CD4-positive, CD25-positive, alpha-beta regulatory T cell (primary cell): ENCODE measurements around the gene LYPD4. TPM values are rescaled to one million over a fixed set of nuclear protein-coding genes. Genes with fewer than 3 reads are reported as not detected.
A peak's percentile ranks its signal among the peaks of the same experiment; 100 is the strongest.

Experiments
- ATAC-seq, 2 donors: fragments of 150-1000 bp; cut with Tn5 transposase; one replicate each; pipeline ENCODE4 v1.10.0; 2021; ENCODE audit warnings: low read depth in 2 of 2, moderate number of reproducible peaks in 2 of 2, moderate library complexity in 1 of 2
- DNase-seq, 3 donors: peaks; one replicate each; pipeline versions ENCODE4 v3.0.0 to v3.0.0-alpha.2; 2012 to 2022; ENCODE audit warnings: mixed read lengths in 1 of 3
- H3K27ac ChIP-seq: one replicate; pipeline ENCODE4 v1.7.0; 2013; ENCODE audit warnings: mild to moderate bottlenecking, low read length; ENCODE audit not compliant: insufficient read depth, poor library complexity, severe bottlenecking
- H3K27me3 ChIP-seq: one replicate; pipeline ENCODE4 v1.7.0; 2013; ENCODE audit warnings: low read length; ENCODE audit not compliant: control insufficient read depth, insufficient read depth
- H3K36me3 ChIP-seq: one replicate; pipeline ENCODE4 v1.7.0; 2013; ENCODE audit warnings: mild to moderate bottlenecking, low read length, moderate library complexity; ENCODE audit not compliant: control insufficient read depth, insufficient read depth
- H3K4me1 ChIP-seq: 2 replicates; pipeline ENCODE4 v1.7.0; 2013; ENCODE audit warnings: mild to moderate bottlenecking, low read length; ENCODE audit not compliant: insufficient read depth, control insufficient read depth, poor library complexity, severe bottlenecking
- H3K4me3 ChIP-seq: one replicate; pipeline ENCODE4 v1.7.0; 2013; ENCODE audit warnings: low read depth, mild to moderate bottlenecking, low read length, moderate library complexity
- H3K9me3 ChIP-seq, 2 experiments: 1 replicate in 1 of 2; 2 replicates in 1 of 2; pipeline ENCODE4 v1.7.0; 2013; ENCODE audit warnings: low read length in 2 of 2, mild to moderate bottlenecking in 1 of 2, moderate library complexity in 1 of 2; ENCODE audit not compliant: control insufficient read depth in 2 of 2
- H3K27ac Mint-ChIP-seq, 3 donors: one replicate each; pipeline ENCODE4 v1.8.0; 2020 to 2022; ENCODE audit warnings: mild to moderate bottlenecking in 3 of 3, mixed read lengths in 3 of 3, moderate library complexity in 2 of 3
- H3K27me3 Mint-ChIP-seq: one replicate; pipeline ENCODE4 v1.8.0; 2022; ENCODE audit warnings: mild to moderate bottlenecking, mixed read lengths
- H3K36me3 Mint-ChIP-seq: one replicate; pipeline ENCODE4 v1.8.0; 2020; ENCODE audit warnings: mixed read lengths
- H3K4me1 Mint-ChIP-seq, 4 donors: one replicate each; pipeline ENCODE4 v1.8.0; 2020 to 2022; ENCODE audit warnings: mixed read lengths in 4 of 4, mild to moderate bottlenecking in 1 of 4
- H3K4me3 Mint-ChIP-seq, 4 donors: one replicate each; pipeline ENCODE4 v1.8.0; 2020 to 2022; ENCODE audit warnings: mild to moderate bottlenecking in 4 of 4, mixed read lengths in 4 of 4, moderate library complexity in 3 of 4
- H3K9me3 Mint-ChIP-seq, 7 donors: one replicate each; pipeline ENCODE4 v1.8.0; 2020 to 2022; ENCODE audit warnings: mixed read lengths in 7 of 7, mild to moderate bottlenecking in 3 of 7, moderate library complexity in 2 of 7
- polyA plus RNA-seq, 4 donors: library from polyadenylated mRNA; unstranded; fragments of 300-500 nt; fragmentation: Illumina TruSeq; gene quantifications; one replicate each; pipeline ENCODE4 v1.2.3, GENCODE V29; 2021
- total RNA-seq: library from RNA; stranded (reverse); gene quantifications from one replicate; pipeline ENCODE4 v1.2.3, GENCODE V29; 2022

The LYPD4 gene
- total and polyA plus RNA-seq, 5 donors from 2014 or later: not detected

DNA sequence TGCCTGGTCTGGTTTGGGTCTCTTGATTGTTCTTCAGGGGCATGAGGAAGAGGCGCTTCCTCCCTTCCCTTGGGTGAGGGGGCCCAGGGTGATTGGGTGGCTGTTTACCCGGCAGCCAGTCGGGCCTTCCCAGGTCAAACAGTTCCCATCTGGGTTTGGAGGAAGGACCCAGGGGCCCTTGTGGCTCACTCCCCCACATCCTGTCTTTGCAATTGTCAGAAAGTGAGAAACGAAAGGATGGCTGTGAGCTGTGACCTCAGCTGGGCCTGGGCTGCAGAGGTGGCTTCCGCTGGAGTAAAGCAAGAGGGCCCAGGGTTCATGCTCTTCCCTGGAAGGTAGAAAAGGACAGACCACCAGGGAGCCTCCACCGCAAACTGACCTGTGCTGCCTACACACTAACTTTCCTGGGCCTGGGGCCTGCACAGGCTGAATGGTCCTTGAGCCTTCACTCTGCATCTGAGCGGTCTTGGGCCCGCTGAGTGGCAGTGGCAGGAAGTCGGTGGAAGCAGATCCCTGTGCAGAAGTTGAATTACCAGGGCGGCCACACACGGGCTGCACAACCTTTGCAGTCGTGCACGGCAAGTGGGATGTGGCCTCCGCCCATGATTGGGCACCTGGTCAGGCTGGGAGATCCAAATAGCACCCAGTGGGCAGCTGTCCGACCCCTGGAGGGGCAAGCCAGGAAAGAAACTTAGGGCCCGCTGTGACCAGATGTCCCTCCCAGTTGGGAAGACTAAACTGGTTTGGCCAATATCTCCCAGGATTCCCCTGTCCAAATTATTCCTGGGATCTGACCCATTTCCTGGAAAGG, 27.3 kb upstream of the LYPD4 start:
- peaks cover 94% of the 10 kb centered on the region for H3K4me1 ChIP-seq
- peaks cover 4% of the 10 kb centered on the region for H3K27me3 Mint-ChIP-seq
- H3K36me3 Mint-ChIP-seq: peaks cover 15% of the 10 kb centered on the region
- peak overlapping the region; percentile 41 for H3K4me3 ChIP-seq
- ATAC-seq: peak; percentile 55 to 58
- H3K27me3 ChIP-seq: no peaks in the 10 kb centered on the region
- H3K36me3 ChIP-seq: peaks cover 25% of the 10 kb centered on the region
- H3K27ac ChIP-seq: peak overlapping the region; percentile 85
- H3K4me3 Mint-ChIP-seq: peak overlapping the region; percentile 79 to 85 (median 82)
- DNase-seq: peak; percentile 31 to 90 (median 75)
- H3K4me1 Mint-ChIP-seq: peaks cover 9 to 87% (median 50%) of the 10 kb centered on the region in 4 donors
- H3K9me3 ChIP-seq: no peaks in the 10 kb centered on the region
- peak overlapping the region; percentile 98 to 99 (median 99) for H3K27ac Mint-ChIP-seq
- H3K9me3 Mint-ChIP-seq: no peaks in the 10 kb centered on the region

DNA sequence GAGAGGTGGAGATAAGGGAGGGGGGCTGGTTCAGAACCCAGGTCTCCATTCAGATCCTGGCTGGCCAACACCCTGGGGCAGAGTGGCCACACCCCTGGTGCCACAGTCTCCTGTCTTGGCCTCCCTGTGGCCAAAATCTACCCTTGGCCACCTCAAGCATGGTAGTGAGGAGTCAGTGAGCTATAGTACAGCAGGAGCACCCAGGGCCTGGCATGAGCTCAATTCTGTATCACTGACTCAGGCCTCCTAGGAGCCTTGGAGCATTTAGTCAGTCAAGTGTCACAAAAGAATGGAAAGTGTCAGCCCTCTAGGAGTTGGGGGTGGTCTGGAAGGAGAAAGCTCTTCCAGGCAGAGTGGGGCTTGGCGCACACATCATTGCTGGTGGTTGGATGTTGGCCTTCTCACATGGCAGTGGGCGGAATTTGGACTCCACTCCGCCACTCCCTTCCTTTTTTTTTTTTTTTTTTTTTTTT, 26.0 kb upstream of the LYPD4 start:
- H3K36me3 Mint-ChIP-seq: peaks cover 15% of the 10 kb centered on the region
- Histone ChIP-seq H3K27me3 (no peaks in the 10 kb centered on the region), H3K27ac (peak overlapping the region; percentile 85), H3K4me3 (no peak overlapping the region), H3K4me1 (peaks cover 80% of the 10 kb centered on the region), H3K36me3 (peaks cover 25% of the 10 kb centered on the region), H3K9me3 (no peaks in the 10 kb centered on the region)
- DNase-seq (no peak), ATAC-seq (no peak)
- H3K4me1 Mint-ChIP-seq: peaks cover 5 to 83% (median 46%) of the 10 kb centered on the region in 4 donors
- no peaks in the 10 kb centered on the region for H3K9me3 Mint-ChIP-seq
- H3K27me3 Mint-ChIP-seq: peaks cover under 1% of the 10 kb centered on the region
- H3K27ac Mint-ChIP-seq: peak overlapping the region in 2 of 3 donors; percentile 49 to 96
- peak overlapping the region; percentile 11 to 61 (median 19) for H3K4me3 Mint-ChIP-seq

DNA sequence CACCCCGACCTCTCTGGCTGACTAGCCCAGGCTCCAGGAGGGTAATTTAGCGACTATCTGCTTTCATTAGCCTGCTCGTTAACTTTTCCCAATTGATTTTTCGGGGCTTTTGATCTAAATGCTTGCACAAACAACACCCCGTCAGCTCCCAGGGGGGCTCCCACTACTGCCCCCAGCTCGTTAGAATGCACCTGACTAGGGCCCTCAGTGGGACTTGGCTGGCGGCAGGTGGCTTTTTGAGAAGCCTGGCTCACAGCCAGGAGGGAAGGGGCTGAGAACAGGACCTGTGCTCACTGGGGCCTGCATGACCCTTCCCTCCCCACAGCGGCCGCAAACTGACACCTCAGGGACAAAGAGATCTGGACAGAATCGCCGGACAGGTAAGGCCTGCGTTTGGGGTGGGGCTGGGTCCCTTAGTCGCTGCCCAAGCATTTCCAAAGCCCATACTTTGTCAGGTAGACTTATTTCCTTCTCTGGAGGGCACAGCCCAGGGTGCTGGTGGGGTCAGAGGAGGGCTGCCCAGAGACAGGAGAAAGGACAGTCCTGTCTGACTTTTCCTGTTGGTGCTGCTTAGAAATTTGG, 25.0 kb upstream of the LYPD4 start:
- H3K27ac ChIP-seq: peak overlapping the region; percentile 85
- H3K4me3 Mint-ChIP-seq: peak overlapping the region in 2 of 4 donors; percentile 9 to 19
- peaks cover 34% of the 10 kb centered on the region for H3K36me3 ChIP-seq
- H3K27me3 Mint-ChIP-seq: no peaks in the 10 kb centered on the region
- H3K27me3 ChIP-seq: no peaks in the 10 kb centered on the region
- no peaks in the 10 kb centered on the region for H3K9me3 Mint-ChIP-seq
- peaks cover 5 to 78% (median 44%) of the 10 kb centered on the region in 4 donors for H3K4me1 Mint-ChIP-seq
- DNase-seq: no peak
- H3K27ac Mint-ChIP-seq: peak overlapping the region; percentile 25 to 77 (median 49)
- H3K36me3 Mint-ChIP-seq: peaks cover 19% of the 10 kb centered on the region
- H3K4me1 ChIP-seq: peaks cover 73% of the 10 kb centered on the region
- no peaks in the 10 kb centered on the region for H3K9me3 ChIP-seq
- ATAC-seq: no peak
- H3K4me3 ChIP-seq: no peak overlapping the region

DNA sequence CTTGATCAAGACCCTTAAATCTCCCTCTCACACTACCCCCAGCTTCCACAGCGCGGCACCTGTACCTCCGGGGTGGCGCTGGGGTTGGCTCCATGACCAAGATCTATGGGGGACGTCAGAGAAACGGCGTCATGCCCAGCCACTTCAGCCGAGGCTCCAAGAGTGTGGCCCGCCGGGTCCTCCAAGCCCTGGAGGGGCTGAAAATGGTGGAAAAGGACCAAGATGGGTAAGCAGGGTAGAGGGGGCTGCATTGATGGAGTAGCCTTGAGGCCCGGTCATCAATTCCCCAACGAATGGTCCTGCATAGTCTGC, 24.5 kb upstream of the LYPD4 start:
- DNase-seq (no peak), ATAC-seq (no peak)
- Mint-ChIP-seq H3K36me3 (peaks cover 24% of the 10 kb centered on the region), H3K9me3 (peaks cover 0 to 1% (median 0%) of the 10 kb centered on the region in 7 donors), H3K4me3 (peak overlapping the region in 1 of 4 donors; percentile 58), H3K27me3 (no peaks in the 10 kb centered on the region), H3K27ac (peak overlapping the region in 1 of 3 donors; percentile 89), H3K4me1 (peaks cover 5 to 78% (median 46%) of the 10 kb centered on the region in 4 donors)
- peaks cover 40% of the 10 kb centered on the region for H3K36me3 ChIP-seq
- no peaks in the 10 kb centered on the region for H3K27me3 ChIP-seq
- H3K9me3 ChIP-seq: no peaks in the 10 kb centered on the region
- peaks cover 73% of the 10 kb centered on the region for H3K4me1 ChIP-seq
- H3K27ac ChIP-seq: peak overlapping the region; percentile 85
- no peak overlapping the region for H3K4me3 ChIP-seq

DNA sequence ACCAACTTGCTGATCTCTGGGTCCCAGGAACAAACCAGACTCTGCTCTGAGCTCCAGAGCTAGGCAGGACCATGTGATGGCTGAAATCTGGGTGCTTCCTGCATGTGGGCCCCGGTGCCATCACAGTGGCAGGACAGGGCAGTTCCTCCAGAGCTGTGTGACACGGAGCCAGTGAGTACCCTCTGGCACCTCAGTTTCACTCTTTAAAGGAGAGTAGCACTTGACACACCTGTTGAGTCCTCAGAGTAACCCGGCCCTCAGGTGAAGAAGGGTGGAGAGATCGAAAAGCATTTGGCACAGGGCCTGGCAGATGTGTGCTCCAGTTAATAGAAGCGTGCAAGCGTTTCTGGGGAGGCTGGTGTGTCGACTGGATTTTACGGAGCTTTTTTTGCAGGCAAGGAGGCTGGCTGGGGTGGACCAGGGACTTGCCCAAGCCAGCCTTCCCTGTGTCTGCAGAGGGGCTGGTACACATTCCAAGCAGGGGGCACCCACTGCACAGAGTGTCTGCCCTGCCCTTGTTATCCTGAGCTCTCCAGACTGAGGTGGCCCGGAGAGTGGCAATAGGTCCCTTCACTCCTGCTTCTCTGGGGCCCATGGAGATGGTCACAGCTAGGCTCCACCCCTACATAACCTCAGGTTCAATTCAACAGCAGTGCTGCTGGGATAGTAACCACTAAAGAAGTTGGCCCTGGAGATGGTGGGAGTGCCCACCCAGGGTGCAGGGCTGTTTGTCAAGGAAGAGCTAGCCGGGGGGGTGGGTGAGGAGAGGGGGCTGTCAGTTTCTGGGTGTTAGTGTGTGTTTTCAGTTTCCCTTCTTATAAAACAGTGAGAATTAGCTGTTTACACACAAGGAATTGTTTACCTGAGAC, 23.9 kb upstream of the LYPD4 start:
- Mint-ChIP-seq H3K27ac (peak overlapping the region; percentile 86 to 90 (median 89)), H3K27me3 (no peaks in the 10 kb centered on the region), H3K9me3 (peaks cover 0 to 1% (median 0%) of the 10 kb centered on the region in 7 donors), H3K4me3 (peak overlapping the region in 2 of 4 donors; percentile 22 to 58), H3K4me1 (peaks cover 4 to 78% (median 47%) of the 10 kb centered on the region in 4 donors), H3K36me3 (peaks cover 27% of the 10 kb centered on the region)
- Histone ChIP-seq H3K9me3 (no peaks in the 10 kb centered on the region), H3K4me3 (no peak overlapping the region), H3K27ac (peak overlapping the region; percentile 56), H3K36me3 (peaks cover 44% of the 10 kb centered on the region), H3K4me1 (peaks cover 73% of the 10 kb centered on the region), H3K27me3 (no peaks in the 10 kb centered on the region)
- ATAC-seq: no peak
- DNase-seq: no peak

DNA sequence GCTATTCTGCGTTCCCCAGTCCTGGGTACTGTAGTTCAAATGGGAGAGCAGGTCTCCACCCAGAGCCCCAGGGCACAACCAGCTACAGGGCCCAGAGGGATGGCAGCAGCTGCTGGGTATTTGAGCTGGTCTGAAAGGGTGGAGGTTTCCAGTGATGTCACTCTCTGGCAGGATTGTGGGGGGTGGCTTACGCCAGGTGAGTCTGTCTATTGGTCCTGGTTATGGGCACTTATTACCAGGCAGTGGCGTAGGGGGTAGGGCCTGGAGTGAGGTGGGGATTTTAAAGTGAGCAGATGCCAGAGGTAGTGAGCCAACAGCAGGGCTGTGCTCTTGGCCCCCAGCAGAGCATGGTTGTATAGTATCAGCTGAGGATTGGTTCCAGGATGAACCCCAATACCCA, 21.8 kb upstream of the LYPD4 start:
- H3K4me3 ChIP-seq: no peak overlapping the region
- Mint-ChIP-seq H3K36me3 (peaks cover 41% of the 10 kb centered on the region), H3K27ac (peak overlapping the region in 1 of 3 donors; percentile 48), H3K4me3 (peak overlapping the region in 1 of 4 donors; percentile 15), H3K9me3 (peaks cover 0 to 1% (median 0%) of the 10 kb centered on the region in 7 donors), H3K27me3 (no peaks in the 10 kb centered on the region), H3K4me1 (peaks cover 0 to 79% (median 47%) of the 10 kb centered on the region in 4 donors)
- H3K27me3 ChIP-seq: no peaks in the 10 kb centered on the region
- H3K4me1 ChIP-seq: peaks cover 73% of the 10 kb centered on the region
- peaks cover 65% of the 10 kb centered on the region for H3K36me3 ChIP-seq
- DNase-seq (no peak), ATAC-seq (no peak)
- H3K9me3 ChIP-seq: no peaks in the 10 kb centered on the region
- no peak overlapping the region for H3K27ac ChIP-seq

DNA sequence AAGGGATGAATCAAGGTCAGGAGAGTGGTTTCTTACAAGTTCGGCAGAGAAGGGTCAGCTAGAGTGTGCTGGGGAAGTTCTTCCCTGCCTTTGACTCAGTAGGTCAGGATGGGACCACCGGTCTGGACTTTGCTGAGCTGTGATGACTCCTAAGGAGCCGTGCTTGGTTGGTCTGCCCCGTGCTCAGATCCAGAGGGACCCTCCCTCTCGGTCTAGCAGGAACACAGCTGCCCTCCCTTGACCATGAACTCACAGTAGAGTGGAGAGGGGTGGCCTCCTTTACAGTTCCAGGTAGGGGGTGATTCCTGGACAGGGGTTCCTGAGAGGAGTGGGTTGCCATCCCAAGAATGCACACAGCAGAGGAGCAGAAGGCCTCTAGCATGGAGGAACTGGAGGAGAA, 19.9 kb upstream of the LYPD4 start:
- ATAC-seq (no peak), DNase-seq (no peak)
- peaks cover 42% of the 10 kb centered on the region for H3K36me3 Mint-ChIP-seq
- H3K27ac ChIP-seq: no peak overlapping the region
- H3K4me1 Mint-ChIP-seq: peaks cover 0 to 76% (median 41%) of the 10 kb centered on the region in 4 donors
- H3K36me3 ChIP-seq: peaks cover 60% of the 10 kb centered on the region
- peaks cover 0 to 1% (median 0%) of the 10 kb centered on the region in 7 donors for H3K9me3 Mint-ChIP-seq
- H3K9me3 ChIP-seq: no peaks in the 10 kb centered on the region
- peak overlapping the region in 1 of 4 donors; percentile 27 for H3K4me3 Mint-ChIP-seq
- no peak overlapping the region for H3K4me3 ChIP-seq
- H3K4me1 ChIP-seq: peaks cover 65% of the 10 kb centered on the region
- H3K27me3 ChIP-seq: no peaks in the 10 kb centered on the region
- H3K27me3 Mint-ChIP-seq: no peaks in the 10 kb centered on the region
- H3K27ac Mint-ChIP-seq: peak overlapping the region in 2 of 3 donors; percentile 84 to 94
